COLO668 (cell line): ENCODE results near the gene JPH3.
A peak's percentile ranks its signal among the peaks of the same experiment; 100 is the strongest.
"Not testable (repeated sequence)": the region's sequence is repeated elsewhere in the genome, so short reads cannot be mapped to it uniquely, and the experiment has no call there.

Experiments
- DNase-seq: peaks from one replicate; lab custom pipeline; 2025; ENCODE audit not compliant: unreplicated experiment; lab: John Stamatoyannopoulos, UW

Gene JPH3

GRCh38 chr16:87708881-87709638, 106.8 kb downstream of the JPH3 start:
- no peak for DNase-seq

- no peak for DNase-seq
These were observed 107.4 kb downstream of the JPH3 start for GRCh38 chr16:87709677-87710076.

DNA sequence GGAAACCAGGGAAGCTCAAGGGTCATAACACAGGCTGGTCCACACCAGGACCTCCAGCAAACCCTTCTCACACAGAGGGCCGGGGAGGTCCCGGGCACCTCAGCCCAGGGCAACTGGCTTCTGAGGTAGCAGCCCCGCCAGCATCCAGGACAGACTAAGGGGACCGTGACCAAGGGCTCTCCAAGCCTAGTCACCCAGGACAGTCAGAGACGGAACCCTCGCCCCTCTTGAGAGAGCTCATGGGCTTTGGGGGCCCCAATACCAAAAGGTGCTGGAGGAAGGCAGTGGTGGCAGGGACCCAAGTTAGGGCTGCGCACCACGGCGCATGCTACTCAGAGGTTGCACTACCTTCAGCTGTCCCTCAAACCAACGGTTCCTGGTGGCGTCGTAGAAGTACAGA, 108.6 kb downstream of the JPH3 start:
- no peak for DNase-seq

DNA sequence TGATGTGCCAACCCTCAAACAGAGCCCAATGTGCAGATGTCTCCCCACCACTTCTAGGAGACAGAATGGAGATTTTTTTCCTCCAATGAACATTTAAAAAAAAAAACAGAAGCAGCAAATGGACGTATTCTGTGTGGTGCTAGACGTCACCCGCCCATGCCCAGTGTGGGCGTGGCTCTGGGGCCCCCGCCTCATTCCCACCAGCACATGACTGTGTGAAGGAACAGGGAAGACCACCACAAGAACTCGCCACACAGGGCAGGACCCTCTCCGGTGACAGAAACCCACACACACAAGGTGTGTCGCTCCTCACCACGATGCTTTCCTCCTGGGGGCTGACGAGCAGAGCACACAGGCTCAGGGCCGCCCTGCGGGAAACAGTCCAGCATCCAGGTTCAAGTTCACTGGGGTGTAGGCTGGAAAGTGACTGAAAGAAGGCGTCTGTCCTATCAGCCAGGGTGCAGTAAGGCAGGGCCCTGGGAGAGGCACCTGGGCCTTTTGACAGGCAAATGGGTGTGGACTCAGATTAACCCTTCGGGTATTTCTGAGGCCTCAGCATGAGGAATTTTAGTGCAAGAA, 110.0 kb downstream of the JPH3 start:
- DNase-seq, result no peak

DNA sequence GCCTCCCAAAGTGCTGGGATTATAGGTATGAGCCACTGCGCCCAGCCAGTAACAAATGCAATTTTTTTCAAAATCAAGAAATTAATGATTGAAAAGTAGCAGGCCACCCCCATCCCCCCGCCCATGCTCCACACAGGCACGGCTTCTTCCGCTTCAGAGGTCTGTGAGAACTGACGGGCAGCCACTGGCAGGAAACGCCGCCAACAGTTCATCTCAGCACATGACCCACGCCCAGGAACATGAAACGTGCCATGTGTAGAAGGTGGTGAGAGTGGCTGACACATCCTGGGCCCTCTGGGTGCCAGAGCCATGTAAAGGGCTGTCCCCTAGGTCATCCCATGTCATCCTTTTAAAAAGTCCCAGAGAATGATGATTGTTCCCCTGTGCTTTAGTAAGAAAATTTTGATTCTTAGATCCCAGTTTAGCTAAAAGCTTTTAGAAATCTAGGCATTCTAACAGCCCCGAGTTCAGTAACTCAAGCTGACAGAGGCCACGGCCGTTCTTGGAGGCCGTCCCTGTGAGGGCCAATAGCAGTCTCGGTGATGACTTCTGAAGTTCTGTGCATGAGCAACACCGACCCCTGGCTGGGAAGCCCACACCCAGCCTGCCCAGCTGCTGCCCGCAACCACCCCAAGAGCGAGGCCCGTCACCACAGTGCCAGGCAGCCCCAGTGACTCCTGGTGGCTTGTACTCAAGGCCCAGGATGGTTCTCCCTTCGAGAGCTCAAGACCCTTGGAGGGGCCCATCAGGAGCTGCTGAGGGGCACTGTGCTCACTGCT, 111.3 kb downstream of the JPH3 start:
- no peak for DNase-seq

GRCh38 chr16:87715231-87715630, 112.9 kb downstream of the JPH3 start:
- DNase-seq, result no peak

- DNase-seq, result no peak
These were observed 113.3 kb downstream of the JPH3 start for GRCh38 chr16:87715658-87716057.

DNA sequence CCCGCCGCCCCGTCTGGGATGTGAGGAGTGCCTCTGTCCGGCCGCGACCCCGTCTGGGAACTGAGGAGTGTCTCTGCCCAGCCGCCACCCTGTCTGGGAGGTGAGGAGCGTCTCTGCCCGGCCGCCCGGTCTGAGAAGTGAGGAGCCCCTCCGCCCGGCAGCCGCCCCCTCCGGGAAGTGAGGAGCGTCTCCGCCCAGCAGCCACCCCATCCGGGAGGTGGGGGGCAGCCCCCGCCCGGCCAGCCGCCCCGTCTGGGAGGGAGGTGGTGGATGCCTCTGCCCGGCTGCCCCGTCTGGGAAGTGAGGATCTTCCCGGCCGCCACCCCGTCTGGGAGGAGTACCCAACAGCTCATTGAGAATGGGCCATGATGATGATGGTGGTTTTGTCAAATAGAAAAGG, 116.5 kb downstream of the JPH3 start:
- not testable (repeated sequence) for DNase-seq

DNA sequence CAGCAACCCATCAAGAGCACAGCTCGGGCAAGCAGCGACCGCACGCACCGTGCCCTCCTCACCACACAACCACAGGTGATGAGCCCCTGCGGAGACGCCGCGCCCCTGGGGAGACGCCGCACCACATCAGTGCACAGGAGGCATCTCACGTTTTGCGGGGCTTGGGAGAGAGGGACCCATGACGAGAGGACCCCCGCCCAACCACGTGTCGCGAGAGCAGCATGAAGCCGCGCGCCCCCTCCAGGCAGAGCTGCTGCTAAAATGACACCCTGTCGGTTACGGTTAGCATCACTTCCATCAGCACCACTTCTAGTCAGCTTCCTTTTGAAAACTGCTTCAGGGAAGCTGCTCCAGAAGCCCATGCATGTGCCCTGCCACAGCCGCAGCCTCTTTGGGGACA, 118.1 kb downstream of the JPH3 start:
- no peak for DNase-seq

GRCh38 chr16:87721622-87722585, 119.6 kb downstream of the JPH3 start:
- no peak for DNase-seq

- DNase-seq, result no peak
These were observed 120.4 kb downstream of the JPH3 start for GRCh38 chr16:87722590-87723225.

DNA sequence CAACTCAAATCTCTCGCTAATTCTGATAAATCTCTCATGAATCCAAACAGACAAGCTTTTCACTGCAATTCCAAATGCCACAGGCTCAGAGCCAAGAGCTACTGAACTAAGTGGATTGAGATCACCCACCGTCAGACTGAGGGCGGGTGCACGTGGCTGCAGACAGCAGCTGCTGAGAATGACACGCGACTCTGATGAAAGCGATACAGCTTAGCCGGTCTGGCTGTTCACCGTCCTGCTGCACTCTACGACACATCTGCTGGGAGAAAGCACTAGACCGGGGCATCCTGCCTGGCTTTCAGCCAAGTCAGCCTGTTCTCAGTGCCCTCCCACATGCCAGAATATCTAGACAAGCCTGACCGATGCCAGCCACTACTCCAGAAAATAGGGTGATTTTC, 120.9 kb downstream of the JPH3 start:
- DNase-seq, result peak; percentile 96

- DNase-seq, result peak; percentile 56
These were observed 122.4 kb downstream of the JPH3 start for GRCh38 chr16:87724490-87725291.

DNA sequence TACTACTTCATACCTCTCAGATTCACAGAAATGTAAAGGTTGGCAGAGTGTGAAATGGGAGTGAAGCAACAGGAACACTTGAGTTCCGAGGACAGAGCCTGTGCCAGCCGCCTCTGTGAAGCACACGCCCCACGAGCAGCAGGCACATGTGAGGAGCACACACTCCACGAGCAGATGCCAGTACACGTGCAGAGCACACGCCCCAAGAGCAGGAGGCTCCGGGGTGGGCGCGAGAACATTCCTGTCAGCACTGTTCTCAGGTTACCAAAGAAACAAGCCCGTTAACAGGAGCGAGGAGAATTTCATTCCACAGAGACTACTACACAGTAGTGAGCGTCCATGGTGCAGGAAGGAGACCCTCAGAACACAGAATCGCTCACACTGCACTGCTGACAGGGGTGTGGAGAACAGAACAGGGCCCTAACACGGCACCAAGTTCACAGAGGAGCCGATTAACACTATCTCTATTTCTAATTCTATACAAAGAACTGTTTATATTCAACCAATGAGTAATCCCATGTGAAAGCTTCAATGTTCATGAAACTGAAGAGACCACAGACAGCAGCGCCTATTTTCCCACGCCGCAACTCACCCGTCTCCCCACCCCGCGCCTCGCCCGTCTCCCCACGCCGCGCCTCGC, 123.4 kb downstream of the JPH3 start:
- DNase-seq, result peak; percentile 51

DNA sequence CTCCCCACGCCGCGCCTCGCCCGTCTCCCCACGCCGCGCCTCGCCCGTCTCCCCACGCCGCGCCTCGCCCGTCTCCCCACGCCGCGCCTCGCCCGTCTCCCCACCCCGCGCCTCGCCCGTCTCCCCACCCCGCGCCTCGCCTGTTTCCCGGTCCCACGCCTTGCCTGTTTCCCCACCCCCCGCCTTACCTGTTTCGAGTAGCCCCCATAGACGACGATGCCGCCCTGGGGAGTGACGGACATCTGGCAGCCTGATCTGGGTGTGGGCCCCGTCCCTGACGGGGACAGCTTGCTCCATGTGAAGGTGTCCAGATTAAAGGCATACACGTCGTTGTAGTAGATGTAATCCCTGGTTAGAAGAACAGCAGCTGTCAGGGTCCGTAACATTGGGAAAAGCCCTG, 124.3 kb downstream of the JPH3 start:
- not testable (repeated sequence) for DNase-seq

DNA sequence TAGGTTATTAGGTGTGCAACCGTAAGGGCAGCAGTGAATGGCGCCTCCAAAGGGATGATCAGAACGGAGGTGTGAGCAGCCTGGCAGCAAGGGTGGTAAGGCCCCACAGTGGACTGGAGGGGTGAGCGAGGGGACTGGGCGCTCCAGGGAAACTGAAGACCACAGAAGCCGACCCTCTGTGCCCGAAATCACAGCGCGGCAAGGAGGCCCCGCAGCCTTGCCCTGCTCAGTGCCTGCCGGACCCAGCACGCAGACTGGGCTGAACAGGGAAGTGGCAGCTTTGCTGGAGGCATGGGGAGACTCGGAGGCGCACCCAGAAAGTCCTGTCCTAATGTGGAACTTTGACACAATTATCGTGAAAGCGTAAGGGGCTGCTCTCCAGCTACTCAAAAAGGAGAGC, 125.0 kb downstream of the JPH3 start:
- no peak for DNase-seq

- no peak for DNase-seq
These were observed 125.7 kb downstream of the JPH3 start for GRCh38 chr16:87728026-87728425.

DNA sequence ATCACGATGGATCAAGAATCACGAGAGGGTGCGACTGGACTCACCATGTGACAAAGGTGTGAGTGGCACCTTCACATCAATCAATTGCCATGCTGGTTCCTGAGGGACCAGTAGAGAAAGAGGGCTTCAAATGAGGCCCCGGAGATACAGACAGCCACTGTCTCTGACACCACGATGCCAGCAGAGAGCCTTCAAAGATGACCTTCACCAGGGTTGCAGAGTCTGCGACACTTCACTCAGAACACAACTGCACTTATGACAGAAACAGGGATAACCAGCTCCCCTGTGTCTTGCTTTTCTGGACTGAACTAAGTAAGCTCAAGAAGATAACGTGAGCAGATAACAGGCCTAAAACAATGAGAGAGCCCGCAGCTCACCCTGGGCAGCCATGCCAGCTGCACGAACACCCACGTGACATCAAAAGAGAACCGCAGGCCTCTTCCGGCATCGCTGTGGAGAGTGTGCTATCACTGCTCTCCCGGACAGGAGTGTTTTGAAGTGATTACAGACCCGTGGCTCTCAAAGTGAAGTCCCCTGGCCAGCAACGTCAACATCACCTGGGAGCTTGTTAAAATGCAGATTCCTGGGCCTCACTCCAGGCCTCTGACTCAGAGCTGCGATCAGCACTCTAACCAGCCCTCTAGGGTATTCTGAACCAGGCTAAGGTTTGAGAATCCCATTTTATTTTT, 127.1 kb downstream of the JPH3 start:
- DNase-seq, result no peak

DNA sequence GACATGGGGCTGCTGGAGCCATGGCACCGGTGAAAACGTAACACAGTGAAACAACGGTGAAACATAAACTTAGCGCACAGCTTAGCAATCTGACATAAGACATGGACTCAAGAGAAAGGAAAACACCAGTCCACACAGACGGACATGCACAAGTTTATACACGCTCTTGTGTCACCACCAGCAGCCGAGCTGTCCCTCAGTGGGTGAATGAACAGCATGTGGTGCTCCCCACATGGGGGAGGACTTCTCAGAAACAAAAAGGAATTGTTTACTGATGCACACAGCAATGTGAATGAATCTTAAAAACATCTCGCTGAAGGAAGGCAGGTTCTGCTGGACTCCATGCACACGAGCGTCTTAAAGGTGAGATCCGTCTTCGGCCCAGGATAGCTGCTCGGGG, 129.3 kb downstream of the JPH3 start:
- no peak for DNase-seq
